SU-DHL-6 (cell line): ENCODE results near the gene CAPRIN2.

Experiments
- EZH2phosphoT487 ChIP-seq: fragments of 200-600 bp; sonication (generic), shearing (Covaris generic); conservative IDR thresholded peaks from 2 replicates; pipeline ENCODE4 v1.6.1; 2018; ENCODE audit warnings: mild to moderate bottlenecking, antibody characterized with exemption, low read length, moderate library complexity, mixed read lengths
- TF ChIP-seq, protein P1 (sequence below): fragments of 200-600 bp; sonication (generic); IDR thresholded peaks from one replicate; pipeline ENCODE4 v1.5.1; 2017; ENCODE audit warnings: antibody characterized with exemption, mild to moderate bottlenecking, low read length, moderate library complexity; ENCODE audit not compliant: insufficient read depth, poor library complexity, severe bottlenecking

DNA sequence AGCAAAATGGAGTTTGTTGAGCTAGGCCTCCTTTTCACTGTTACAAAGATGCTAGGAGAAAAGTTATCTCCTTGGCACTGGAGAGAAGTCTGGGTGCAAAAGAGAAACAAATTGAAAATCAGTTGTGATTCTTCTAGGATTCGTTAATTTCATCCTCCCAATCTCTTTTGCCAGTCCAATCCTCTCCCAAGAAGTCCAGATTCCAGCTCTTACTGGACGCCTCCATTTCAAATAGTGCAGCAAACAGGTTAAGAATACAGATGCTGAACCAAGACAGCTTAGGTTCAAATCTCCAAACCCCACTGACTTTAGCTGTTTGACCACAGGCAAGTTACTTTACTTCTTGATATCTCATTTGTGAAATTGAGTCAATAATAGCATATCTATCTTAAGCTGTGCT lies 34.0 kb upstream of the CAPRIN2 start:
- TF ChIP-seq, protein P1, sequence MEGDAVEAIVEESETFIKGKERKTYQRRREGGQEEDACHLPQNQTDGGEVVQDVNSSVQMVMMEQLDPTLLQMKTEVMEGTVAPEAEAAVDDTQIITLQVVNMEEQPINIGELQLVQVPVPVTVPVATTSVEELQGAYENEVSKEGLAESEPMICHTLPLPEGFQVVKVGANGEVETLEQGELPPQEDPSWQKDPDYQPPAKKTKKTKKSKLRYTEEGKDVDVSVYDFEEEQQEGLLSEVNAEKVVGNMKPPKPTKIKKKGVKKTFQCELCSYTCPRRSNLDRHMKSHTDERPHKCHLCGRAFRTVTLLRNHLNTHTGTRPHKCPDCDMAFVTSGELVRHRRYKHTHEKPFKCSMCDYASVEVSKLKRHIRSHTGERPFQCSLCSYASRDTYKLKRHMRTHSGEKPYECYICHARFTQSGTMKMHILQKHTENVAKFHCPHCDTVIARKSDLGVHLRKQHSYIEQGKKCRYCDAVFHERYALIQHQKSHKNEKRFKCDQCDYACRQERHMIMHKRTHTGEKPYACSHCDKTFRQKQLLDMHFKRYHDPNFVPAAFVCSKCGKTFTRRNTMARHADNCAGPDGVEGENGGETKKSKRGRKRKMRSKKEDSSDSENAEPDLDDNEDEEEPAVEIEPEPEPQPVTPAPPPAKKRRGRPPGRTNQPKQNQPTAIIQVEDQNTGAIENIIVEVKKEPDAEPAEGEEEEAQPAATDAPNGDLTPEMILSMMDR, result no peak
- TF ChIP-seq EZH2phosphoT487, result no peak
